Neural cell (in vitro differentiated cells): Measurements from ENCODE around the gene QKI. TPM values are rescaled to one million over a fixed set of nuclear protein-coding genes. Genes with fewer than 3 reads are reported as not detected.

Source experiments
- H2AFZ ChIP-seq: fragments of 200-600, 300-800 bp; sonication (generic), shearing (Covaris generic); 2 replicates; pipeline ENCODE4 v1.6.0; 2014; ENCODE audit warnings: low read depth, mild to moderate bottlenecking, antibody characterized with exemption, low read length, moderate library complexity
- H3F3A ChIP-seq: fragments of 200-600 bp; shearing (Covaris generic); 2 replicates; pipeline ENCODE4 v1.6.1; 2016; ENCODE audit warnings: mild to moderate bottlenecking, moderate library complexity, mixed read lengths, antibody characterized with exemption, low read length; ENCODE audit not compliant: insufficient read depth, poor library complexity, severe bottlenecking
- H3K27ac ChIP-seq: fragments of 200-600, 300-800 bp; sonication (generic), shearing (Covaris generic); 2 replicates; pipeline ENCODE4 v1.5.1; 2014; ENCODE audit warnings: mild to moderate bottlenecking, low read length, moderate library complexity
- H3K27me3 ChIP-seq: fragments of 300-800, 200-600 bp; sonication (generic), shearing (Covaris generic); 2 replicates; pipeline ENCODE4 v1.6.0; 2014; ENCODE audit warnings: mild to moderate bottlenecking, low read depth, low read length, moderate library complexity; ENCODE audit not compliant: insufficient read depth
- H3K36me3 ChIP-seq: fragments of 300-800, 200-600 bp; sonication (generic), shearing (Covaris generic); 2 replicates; pipeline ENCODE4 v1.5.1; 2014; ENCODE audit warnings: mild to moderate bottlenecking, antibody characterized with exemption, low read length, moderate library complexity; ENCODE audit not compliant: insufficient read depth
- H3K4me2 ChIP-seq: fragments of 300-800, 200-600 bp; sonication (generic), shearing (Covaris generic); 2 replicates; pipeline ENCODE4 v1.6.0; 2014; ENCODE audit warnings: mild to moderate bottlenecking, low read length
- H3K4me3 ChIP-seq: fragments of 300-800, 200-600 bp; sonication (generic), shearing (Covaris generic); 2 replicates; pipeline ENCODE4 v1.5.1; 2014; ENCODE audit warnings: mild to moderate bottlenecking, low read length, moderate library complexity
- H3K79me2 ChIP-seq: fragments of 200-600 bp; shearing (Covaris generic); replicated peaks from 2 replicates; pipeline ENCODE4 v1.6.0; 2014; ENCODE audit warnings: mild to moderate bottlenecking, low read length, moderate library complexity; ENCODE audit not compliant: insufficient read depth
- H3K9ac ChIP-seq: fragments of 300-800, 200-600 bp; sonication (generic), shearing (Covaris generic); 2 replicates; pipeline ENCODE4 v1.6.1; 2016; ENCODE audit warnings: mild to moderate bottlenecking, low read length, mixed read lengths
- H3K9me2 ChIP-seq: fragments of 200-600 bp; shearing (Covaris generic); 2 replicates; pipeline ENCODE4 v1.6.1; 2016; ENCODE audit warnings: mild to moderate bottlenecking, low read length, mixed read lengths; ENCODE audit not compliant: insufficient read depth
- H3K9me3 ChIP-seq: fragments of 200-600, 300-800 bp; sonication (generic), shearing (Covaris generic); 2 replicates; pipeline ENCODE4 v1.6.1; 2016; ENCODE audit warnings: mild to moderate bottlenecking, mixed run types, low read length, moderate library complexity, mixed read lengths
- H4K20me1 ChIP-seq: fragments of 200-600 bp; shearing (Covaris generic); 2 replicates; pipeline ENCODE4 v1.6.1; 2016; ENCODE audit warnings: mild to moderate bottlenecking, mixed run types; ENCODE audit not compliant: insufficient read depth
- CTCF ChIP-seq: fragments of 450-650 bp; IDR thresholded peaks from 2 replicates; pipeline ENCODE4 v1.5.1; 2014; ENCODE audit warnings: antibody characterized with exemption, mild to moderate bottlenecking, moderate library complexity; ENCODE audit not compliant: poor library complexity, severe bottlenecking
- EP300 ChIP-seq: fragments of 450-650 bp; conservative IDR thresholded peaks from 2 replicates; pipeline ENCODE4 v1.6.1; 2014; ENCODE audit warnings: antibody characterized with exemption, mild to moderate bottlenecking, moderate library complexity; ENCODE audit not compliant: poor library complexity, severe bottlenecking
- EZH2 ChIP-seq: fragments of 200-600, 300-800 bp; shearing (Covaris generic), sonication (generic); IDR thresholded peaks from 2 replicates; pipeline ENCODE4 v1.6.1; 2014; ENCODE audit warnings: antibody characterized with exemption, low read length, borderline replicate concordance, mild to moderate bottlenecking; ENCODE audit not compliant: insufficient read depth, poor library complexity, severe bottlenecking
- MXI1 ChIP-seq: fragments of 450-650 bp; conservative IDR thresholded peaks from 2 replicates; pipeline ENCODE4 v1.6.1; 2014; ENCODE audit warnings: antibody characterized with exemption, mild to moderate bottlenecking; ENCODE audit not compliant: poor library complexity, severe bottlenecking
- POLR2AphosphoS5 ChIP-seq: IDR thresholded peaks from 2 replicates; pipeline ENCODE4 v1.6.1; 2012
- RAD21 ChIP-seq: fragments of 450-650 bp; conservative IDR thresholded peaks from 2 replicates; pipeline ENCODE4 v1.6.1; 2014; ENCODE audit warnings: antibody characterized with exemption, mild to moderate bottlenecking, moderate library complexity
- SMC3 ChIP-seq: fragments of 450-650 bp; conservative IDR thresholded peaks from 2 replicates; pipeline ENCODE4 v1.6.1; 2014; ENCODE audit warnings: antibody characterized with exemption, mild to moderate bottlenecking, moderate library complexity; ENCODE audit not compliant: poor library complexity
- TAF1 ChIP-seq: IDR thresholded peaks from 2 replicates; pipeline ENCODE4 v1.6.1; 2012; ENCODE audit warnings: low read depth
- polyA plus RNA-seq: library from polyadenylated mRNA; depleted of rRNA; stranded (reverse); fragments of >200 nt; gene quantifications from 2 replicates; pipeline ENCODE4 v1.2.3, GENCODE V29; 2014

The QKI gene
- polyA plus RNA-seq, 1 donor from 2014 or later: 39.0 TPM

DNA sequence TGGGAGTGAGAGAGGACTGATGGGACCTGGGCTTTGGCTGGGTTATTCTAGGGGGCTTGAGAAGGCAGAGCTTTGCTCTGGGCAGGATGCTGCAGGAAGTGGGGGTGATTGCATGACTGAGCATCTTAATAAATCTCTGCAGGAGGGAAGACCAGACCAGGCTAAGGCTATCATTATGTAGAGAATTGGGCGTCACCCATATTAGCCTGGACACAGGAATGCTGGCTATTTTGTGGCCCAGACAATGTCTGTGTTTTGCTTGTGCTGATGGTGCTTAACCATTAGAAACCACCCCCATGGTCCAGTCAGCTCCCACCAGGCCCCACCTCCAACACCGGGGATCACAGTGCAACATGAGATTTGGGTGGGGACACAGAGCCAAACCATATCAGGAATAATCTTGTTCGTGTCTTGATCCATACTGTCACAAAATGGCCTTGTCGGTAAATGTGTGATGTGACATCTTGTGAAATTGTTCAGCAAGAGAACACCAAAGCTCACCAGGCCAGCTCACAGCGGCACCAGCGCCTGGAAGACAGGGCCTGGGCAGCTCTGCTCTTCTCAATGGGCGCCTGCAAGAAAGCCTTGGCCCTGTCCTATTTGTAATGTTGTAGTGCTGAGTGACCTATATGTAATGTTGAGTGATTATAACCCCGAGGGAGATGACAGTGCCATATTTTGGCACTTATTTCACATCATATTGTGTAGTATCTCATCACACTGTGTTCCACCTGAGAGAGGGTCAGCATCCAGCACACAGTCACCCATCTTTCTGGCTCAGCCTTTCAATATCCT is 211.8 kb downstream of the QKI start:
- Histone ChIP-seq H3K9me2 (no peaks in the 10 kb centered on the region), H3K27ac (no peak overlapping the region), H3K9me3 (peaks cover 4% of the 10 kb centered on the region), H3K4me3 (no peak overlapping the region), H4K20me1 (no peaks in the 10 kb centered on the region), H3K79me2 (no peaks in the 10 kb centered on the region), H3K4me2 (no peak overlapping the region), H3F3A (no peaks in the 10 kb centered on the region), H2AFZ (no peak overlapping the region), H3K27me3 (no peaks in the 10 kb centered on the region), H3K36me3 (no peaks in the 10 kb centered on the region), H3K9ac (no peak overlapping the region)
- TF ChIP-seq SMC3 (no peak), TAF1 (no peak), CTCF (no peak), EZH2 (no peak), MXI1 (no peak), RAD21 (no peak), POLR2AphosphoS5 (no peak), EP300 (no peak)

- Histone ChIP-seq H4K20me1 (no peaks in the 10 kb centered on the region), H3K27ac (no peak overlapping the region), H3K9me3 (peaks cover 4% of the 10 kb centered on the region), H2AFZ (no peak overlapping the region), H3K36me3 (no peaks in the 10 kb centered on the region), H3K9me2 (no peaks in the 10 kb centered on the region), H3K4me2 (no peak overlapping the region), H3F3A (no peaks in the 10 kb centered on the region), H3K79me2 (no peaks in the 10 kb centered on the region), H3K27me3 (no peaks in the 10 kb centered on the region), H3K4me3 (no peak overlapping the region), H3K9ac (no peak overlapping the region)
- no peak for TF ChIP-seq RAD21
Observed at GRCh38 chr6:163627274-163628062, 212.9 kb downstream of the QKI start.
